HG03342 (cell line): ENCODE results near the gene RAB26.
"Not testable (repeated sequence)": the region's sequence is repeated elsewhere in the genome, so short reads cannot be mapped to it uniquely, and the experiment has no call there.

Experiments
- ATAC-seq: cut with Tn5 transposase; IDR thresholded peaks from one replicate; pipeline ENCODE4 v1.9.1; 2021; ENCODE audit warnings: mild to moderate bottlenecking, moderate library complexity; ENCODE audit not compliant: unreplicated experiment

The RAB26 gene

GRCh38 chr16:2147981-2148671 lies at the start of gene RAB26:
RAB26 (plus strand) TSS chr16:2148625; CDS start chr16:2148784, 159 bp downstream.
- no peak for ATAC-seq

DNA sequence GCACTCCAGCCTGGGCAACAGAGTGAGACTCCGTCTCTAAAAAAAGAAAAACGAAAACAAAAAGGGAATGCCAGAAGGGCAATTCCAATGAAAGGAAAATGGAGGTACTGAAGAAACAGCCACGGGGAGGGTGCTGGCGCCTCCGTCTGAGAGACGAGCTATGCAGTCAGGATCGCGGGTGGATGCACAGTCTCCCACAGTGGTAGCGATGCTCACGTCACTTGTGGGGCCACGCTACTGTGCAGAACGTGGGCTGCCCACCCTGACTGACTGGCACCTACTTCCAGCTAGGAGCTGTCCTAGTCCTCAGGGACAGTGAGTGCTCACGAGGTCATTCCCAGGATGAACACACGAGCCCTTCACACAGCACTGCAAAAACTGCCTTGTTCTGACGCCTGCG lies 46.8 kb upstream of the RAB26 start:
- not testable (repeated sequence) for ATAC-seq

DNA sequence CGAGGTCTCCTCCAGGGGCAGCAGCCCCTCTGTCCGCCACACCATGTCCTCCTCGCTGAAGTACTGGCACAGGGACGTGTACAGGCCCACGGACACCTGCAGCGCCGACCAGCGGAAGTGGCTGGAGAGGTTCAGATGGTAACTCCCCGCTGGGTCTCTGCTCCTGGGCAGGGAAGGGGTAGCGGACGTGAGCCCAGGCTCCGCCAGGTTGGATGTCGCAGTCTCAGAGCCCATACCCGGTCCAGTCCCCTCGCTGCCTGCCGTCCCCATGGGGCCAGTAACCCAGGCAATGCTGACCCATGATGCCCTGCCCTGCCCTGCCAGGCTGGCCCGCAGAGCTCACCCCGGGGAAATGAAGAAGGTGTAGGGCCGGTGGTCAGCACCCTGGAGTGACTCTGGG lies 46.0 kb upstream of the RAB26 start:
- ATAC-seq, result no peak

DNA sequence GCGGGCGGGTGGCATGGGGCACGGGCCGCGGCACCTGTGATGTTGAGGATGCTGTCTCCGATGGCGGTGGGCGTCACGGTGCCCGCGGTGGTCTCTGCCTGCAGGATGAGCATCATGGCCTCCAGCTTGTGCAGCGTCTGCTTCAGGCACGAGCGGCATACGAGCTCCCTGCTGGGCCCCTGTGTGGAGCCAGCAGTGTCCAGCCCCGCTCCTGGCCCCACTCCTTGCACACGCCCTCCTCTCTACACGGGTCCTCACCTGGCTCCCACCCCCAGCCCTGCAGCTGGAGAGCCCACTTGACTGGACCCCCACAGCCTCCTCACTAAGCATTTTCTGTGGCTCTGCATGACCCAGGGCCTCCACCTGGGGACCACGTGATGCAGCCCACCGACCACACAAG lies 44.0 kb upstream of the RAB26 start:
- ATAC-seq, result not testable (repeated sequence)

DNA sequence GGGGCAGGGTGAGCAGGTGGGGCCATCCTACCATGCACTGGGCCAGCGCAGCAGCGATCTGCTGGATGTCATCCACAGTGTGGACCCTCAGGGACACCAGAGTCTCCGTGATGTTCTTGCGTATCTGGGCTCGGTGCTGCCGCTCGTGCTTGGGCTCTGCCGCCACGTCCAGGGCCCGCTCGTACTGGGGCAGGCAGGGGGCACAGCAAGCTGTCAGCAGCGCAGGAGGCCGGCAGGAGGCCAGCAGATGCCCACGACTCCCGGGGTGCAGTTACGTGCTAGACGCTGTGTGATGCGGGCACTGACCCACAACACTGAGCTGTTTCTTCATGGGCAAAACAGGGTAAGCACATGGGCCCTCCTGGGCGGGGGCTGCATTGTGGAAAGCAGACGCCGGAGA lies 43.1 kb upstream of the RAB26 start:
- ATAC-seq, result not testable (repeated sequence)

DNA sequence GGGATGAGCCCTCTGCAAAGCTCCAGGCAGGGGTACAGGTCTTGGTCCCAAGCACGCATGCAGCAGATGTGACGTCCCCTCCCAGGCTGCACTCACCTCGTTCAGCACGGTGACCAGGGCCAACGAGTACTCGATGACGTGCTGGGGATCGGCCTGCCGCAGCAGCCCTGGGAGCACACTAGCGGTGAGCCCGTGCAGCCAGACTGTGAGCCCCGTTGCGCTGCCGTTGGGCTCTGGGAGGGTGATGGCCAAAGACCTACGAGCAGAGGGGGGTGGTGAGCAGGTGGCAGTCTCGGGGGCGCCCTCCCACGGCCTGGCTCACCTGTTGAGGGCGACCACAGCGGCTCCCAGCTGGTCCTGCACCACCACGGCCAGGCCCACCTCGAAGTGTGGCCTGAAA lies 42.7 kb upstream of the RAB26 start:
- ATAC-seq, result not testable (repeated sequence)

GRCh38 chr16:2106211-2106610 lies 42.2 kb upstream of the RAB26 start:
- ATAC-seq, result not testable (repeated sequence)

GRCh38 chr16:2107121-2107790 lies 41.2 kb upstream of the RAB26 start:
- not testable (repeated sequence) for ATAC-seq

DNA sequence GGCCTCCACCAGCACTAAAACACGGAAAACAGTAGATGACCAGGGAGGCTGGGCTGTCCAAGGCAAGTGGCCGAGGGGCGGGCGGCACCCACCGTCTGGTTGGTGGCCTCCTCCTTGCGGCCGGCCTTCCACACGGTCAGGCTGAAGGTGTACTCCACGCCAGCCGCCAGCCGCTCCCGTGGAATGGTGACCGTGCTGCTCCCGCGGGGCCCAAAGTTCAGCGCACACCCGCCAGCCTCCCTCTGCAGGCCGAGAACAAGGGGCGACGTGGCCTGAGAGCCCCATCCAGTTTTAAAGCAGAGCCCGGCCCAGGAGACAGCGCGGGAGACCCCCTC lies 40.7 kb upstream of the RAB26 start:
- not testable (repeated sequence) for ATAC-seq

DNA sequence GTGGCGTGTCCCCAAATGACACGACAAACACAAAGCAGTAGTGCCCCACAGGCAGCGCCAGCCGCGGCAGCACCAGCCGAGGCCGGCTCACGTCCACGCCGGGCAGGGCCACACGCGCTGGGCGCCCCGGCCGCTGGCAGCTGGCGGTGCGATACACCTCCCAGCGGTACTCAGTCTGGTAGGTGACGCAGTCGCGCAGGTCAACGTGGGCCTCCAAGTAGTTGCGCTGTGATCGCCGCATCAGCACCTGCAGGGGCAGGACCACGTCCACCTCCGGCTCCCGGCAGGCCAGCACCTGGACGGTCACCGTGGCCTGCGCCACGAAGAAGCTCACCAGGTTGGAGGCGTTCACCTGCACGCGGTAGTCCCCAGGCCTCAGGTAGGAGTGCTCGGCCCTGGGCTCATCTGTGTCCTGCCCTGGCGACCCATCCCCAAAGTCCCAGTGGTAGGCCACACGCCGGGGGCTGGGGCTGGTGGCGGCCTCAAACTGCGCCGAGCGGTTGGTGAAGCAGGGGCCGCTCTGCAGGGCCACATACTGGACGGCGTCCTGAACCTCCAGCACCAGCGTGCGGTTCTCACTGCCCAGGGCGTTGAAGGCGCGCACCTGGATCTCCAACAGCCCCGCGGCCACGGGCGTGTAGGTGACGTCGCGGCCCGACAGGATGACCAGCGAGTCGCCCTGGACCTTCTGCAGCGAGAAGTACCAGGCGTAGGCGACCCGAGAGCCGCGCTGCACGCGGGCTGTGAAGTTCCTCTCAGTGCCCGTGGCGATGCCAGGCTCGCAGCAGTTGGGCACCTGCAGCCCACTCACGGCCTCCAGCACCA lies 39.8 kb upstream of the RAB26 start:
- ATAC-seq, result not testable (repeated sequence)

DNA sequence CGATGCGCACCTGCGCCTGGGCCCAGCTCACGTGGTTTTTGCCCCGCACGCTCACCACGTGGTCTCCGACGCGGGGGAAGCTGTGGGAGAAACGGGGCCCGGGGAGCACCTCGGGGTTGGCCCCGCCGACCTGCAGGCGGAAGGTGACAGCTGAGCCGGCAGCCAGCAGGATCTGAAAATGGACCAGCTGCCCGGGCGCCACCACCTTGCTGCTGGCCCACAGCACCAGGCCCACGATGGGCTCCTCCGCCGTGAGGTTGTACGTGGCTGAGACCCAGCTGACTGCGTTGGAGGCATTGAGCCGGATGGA lies 39.2 kb upstream of the RAB26 start:
- not testable (repeated sequence) for ATAC-seq

GRCh38 chr16:2109872-2110271 lies 38.6 kb upstream of the RAB26 start:
- not testable (repeated sequence) for ATAC-seq

DNA sequence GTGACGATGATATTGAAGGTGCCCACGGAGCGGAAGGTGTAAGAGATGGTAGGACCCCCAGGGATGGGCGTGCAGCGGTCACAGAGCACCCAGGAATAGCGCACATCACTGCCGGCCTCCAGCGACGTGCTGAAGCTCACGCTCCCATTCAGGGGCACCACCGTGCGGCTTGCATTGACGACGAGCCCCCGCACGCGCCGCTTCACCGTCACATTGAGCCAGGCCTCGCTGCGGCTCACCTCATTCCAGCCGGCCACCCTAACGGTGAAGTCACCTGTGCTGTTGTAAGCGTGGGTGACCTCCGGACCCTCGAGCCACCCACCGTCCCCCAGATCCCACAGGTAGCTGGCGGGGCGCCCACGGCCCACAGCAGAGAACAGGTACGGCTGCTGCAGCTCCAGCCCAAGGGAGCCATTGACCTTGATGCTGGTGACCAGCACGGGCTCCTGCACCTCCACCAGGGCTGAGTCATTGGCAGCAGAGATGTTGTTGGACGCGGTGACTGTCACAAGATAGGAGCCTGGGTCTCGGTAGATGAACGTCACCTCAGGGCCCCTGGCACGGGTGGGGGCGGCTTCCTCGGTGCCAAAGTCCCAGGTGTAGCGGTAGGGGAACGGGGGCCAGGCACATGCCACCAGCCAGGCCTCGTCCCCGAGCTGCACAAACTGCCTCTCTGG lies 38.0 kb upstream of the RAB26 start:
- not testable (repeated sequence) for ATAC-seq

GRCh38 chr16:2111009-2111353 lies 37.4 kb upstream of the RAB26 start:
- ATAC-seq, result not testable (repeated sequence)

- ATAC-seq, result not testable (repeated sequence)
These were observed 36.8 kb upstream of the RAB26 start for GRCh38 chr16:2111412-2112335.

GRCh38 chr16:2112539-2113106 lies 35.8 kb upstream of the RAB26 start:
- not testable (repeated sequence) for ATAC-seq

- not testable (repeated sequence) for ATAC-seq
These were observed 34.2 kb upstream of the RAB26 start for GRCh38 chr16:2114225-2114624.

DNA sequence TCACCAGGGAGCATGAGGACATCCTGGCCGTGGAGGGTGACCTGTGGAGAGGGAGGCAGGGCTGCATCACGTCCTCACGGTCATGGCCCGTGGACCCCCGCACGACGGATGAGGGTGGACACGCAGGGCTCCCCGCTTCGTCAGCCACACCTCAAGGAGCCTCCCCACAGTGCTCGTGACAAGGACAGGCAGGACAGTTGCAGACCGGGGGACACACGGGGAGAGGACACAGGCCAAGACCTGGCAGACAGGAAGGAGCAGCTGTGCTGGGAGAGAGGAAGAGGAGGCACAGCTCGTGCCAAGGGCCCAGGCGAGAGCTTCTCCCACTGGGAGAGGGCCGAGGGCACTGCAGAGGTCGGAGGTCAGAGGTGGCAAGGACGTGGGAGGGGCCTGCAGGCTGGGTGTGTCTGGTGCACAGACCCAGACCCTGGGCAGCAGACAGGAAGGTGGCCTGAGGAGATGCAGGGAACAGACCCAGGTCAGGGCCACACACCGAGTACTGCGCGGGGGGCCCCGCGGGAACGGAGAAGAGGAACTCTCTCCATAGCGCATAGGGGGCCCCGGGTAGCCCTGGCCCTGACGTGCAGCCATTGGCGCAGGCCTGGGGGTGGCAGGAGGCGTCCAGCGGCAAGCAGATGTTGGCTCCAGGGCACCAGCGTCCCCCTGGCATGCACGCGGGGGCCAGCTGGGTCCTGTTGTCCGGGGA lies 33.4 kb upstream of the RAB26 start:
- not testable (repeated sequence) for ATAC-seq

DNA sequence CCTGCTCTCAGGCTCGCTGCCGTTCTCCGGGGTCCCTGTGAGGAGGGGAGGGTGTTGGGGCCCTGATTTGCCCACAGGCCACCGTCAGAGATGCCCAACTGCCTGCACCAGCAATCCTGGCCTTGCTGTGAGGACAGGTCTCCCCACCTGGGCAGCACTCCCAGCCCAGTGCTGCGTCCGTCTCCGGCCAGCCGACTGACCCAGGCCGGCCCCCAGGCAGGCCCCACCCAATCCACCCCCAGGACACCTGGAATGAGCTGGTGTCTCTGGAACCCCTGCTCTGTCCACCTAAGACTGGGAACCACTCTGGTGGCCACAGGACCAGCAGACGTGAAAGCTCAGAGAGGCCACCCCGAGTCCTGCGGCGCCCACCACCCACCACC lies 32.8 kb upstream of the RAB26 start:
- no peak for ATAC-seq
